Right lobe of liver (tissue), 4 donors: ENCODE measurements around the gene IL1RL2.

ENCODE experiments used
- POLR2A ChIP-seq: fragments of 450-650 bp; IDR thresholded peaks from one replicate; pipeline ENCODE4 v1.6.1; 2017; ENCODE audit warnings: antibody characterized with exemption, mild to moderate bottlenecking
- TF ChIP-seq, protein P1 (sequence below), 4 donors: fragments of 200-600 bp in 3 of 4; fragments of 450-650 bp in 1 of 4; IDR thresholded peaks; one replicate each; pipeline versions ENCODE4 v1.5.1 to v1.8.0; 2016 to 2022; ENCODE audit warnings: antibody characterized with exemption in 4 of 4, mild to moderate bottlenecking in 2 of 4
- donor health status: DM: no; HTN: no; CAD: no.
- donor health status: DM: no; HTN: no; CAD: no.
- donor health status: DM: no; HTN: yes; CAD: no.

DNA sequence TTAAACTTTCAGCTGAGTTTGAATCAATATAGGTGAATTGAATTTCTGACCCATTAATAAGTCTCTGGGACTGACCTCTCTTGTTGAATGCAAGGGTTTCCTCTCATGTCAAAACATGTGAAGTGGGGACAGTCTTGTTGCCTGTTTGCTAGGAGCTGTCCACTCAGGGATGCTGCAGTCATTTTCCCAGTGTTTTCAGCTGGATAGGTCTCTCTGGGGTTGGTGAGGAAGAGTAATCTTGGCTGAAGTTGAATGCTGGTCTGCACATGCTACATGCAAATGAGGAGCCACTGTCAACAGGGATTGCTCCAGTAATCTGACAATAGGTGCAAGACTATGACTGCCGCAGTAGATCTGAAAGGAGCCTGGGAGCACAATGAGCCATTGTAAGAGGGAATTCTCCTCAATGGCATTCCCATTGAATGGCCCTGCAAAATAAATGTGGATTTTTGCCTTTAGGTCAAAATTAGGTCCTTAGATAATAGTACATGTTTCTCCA lies 90.4 kb downstream of the IL1RL2 start:
- TF ChIP-seq, protein P1, sequence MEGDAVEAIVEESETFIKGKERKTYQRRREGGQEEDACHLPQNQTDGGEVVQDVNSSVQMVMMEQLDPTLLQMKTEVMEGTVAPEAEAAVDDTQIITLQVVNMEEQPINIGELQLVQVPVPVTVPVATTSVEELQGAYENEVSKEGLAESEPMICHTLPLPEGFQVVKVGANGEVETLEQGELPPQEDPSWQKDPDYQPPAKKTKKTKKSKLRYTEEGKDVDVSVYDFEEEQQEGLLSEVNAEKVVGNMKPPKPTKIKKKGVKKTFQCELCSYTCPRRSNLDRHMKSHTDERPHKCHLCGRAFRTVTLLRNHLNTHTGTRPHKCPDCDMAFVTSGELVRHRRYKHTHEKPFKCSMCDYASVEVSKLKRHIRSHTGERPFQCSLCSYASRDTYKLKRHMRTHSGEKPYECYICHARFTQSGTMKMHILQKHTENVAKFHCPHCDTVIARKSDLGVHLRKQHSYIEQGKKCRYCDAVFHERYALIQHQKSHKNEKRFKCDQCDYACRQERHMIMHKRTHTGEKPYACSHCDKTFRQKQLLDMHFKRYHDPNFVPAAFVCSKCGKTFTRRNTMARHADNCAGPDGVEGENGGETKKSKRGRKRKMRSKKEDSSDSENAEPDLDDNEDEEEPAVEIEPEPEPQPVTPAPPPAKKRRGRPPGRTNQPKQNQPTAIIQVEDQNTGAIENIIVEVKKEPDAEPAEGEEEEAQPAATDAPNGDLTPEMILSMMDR (IDR thresholded peaks at IDR 0.05): no peak
- TF ChIP-seq POLR2A: no peak
